HG03460 (cell line): Measurements from ENCODE around the gene SRGAP1.

Experiments
- ATAC-seq: cut with Tn5 transposase; IDR thresholded peaks from one replicate; pipeline ENCODE4 v1.9.1; 2021; ENCODE audit not compliant: unreplicated experiment

Gene SRGAP1

GRCh38 chr12:64081008-64081404, 236.5 kb downstream of the SRGAP1 start:
- ATAC-seq: no peak

- ATAC-seq: no peak
These were observed 237.6 kb downstream of the SRGAP1 start for GRCh38 chr12:64082116-64082515.

- no peak for ATAC-seq
These were observed 238.4 kb downstream of the SRGAP1 start for GRCh38 chr12:64082866-64083268.

- no peak for ATAC-seq
These were observed 239.0 kb downstream of the SRGAP1 start for GRCh38 chr12:64083285-64084210.

- ATAC-seq: no peak
These were observed 240.7 kb downstream of the SRGAP1 start for GRCh38 chr12:64085154-64085553.

GRCh38 chr12:64085996-64086395, 241.5 kb downstream of the SRGAP1 start:
- ATAC-seq: no peak

GRCh38 chr12:64086946-64087345, 242.4 kb downstream of the SRGAP1 start:
- no peak for ATAC-seq

- ATAC-seq: no peak
These were observed 243.3 kb downstream of the SRGAP1 start for GRCh38 chr12:64087761-64088160.

GRCh38 chr12:64088431-64089349, 244.2 kb downstream of the SRGAP1 start:
- ATAC-seq: no peak

- no peak for ATAC-seq
These were observed 245.5 kb downstream of the SRGAP1 start for GRCh38 chr12:64090047-64090446.

- ATAC-seq: no peak
These were observed 246.7 kb downstream of the SRGAP1 start for GRCh38 chr12:64091186-64091585.

- no peak for ATAC-seq
These were observed 248.2 kb downstream of the SRGAP1 start for GRCh38 chr12:64092507-64093196.

GRCh38 chr12:64093689-64094088, 249.2 kb downstream of the SRGAP1 start:
- no peak for ATAC-seq

- no peak for ATAC-seq
These were observed 253.0 kb downstream of the SRGAP1 start for GRCh38 chr12:64097366-64098105.

GRCh38 chr12:64098709-64099354, 254.3 kb downstream of the SRGAP1 start:
- ATAC-seq: no peak

GRCh38 chr12:64099397-64099796, 254.9 kb downstream of the SRGAP1 start:
- no peak for ATAC-seq

- no peak for ATAC-seq
These were observed 257.8 kb downstream of the SRGAP1 start for GRCh38 chr12:64102339-64102738.

- ATAC-seq: no peak
These were observed 259.6 kb downstream of the SRGAP1 start for GRCh38 chr12:64103825-64104740.

- ATAC-seq: no peak
These were observed 260.5 kb downstream of the SRGAP1 start for GRCh38 chr12:64105026-64105425.
